ENCODE measurements around the gene ATXN7.

- TF ChIP-seq, protein P1, sequence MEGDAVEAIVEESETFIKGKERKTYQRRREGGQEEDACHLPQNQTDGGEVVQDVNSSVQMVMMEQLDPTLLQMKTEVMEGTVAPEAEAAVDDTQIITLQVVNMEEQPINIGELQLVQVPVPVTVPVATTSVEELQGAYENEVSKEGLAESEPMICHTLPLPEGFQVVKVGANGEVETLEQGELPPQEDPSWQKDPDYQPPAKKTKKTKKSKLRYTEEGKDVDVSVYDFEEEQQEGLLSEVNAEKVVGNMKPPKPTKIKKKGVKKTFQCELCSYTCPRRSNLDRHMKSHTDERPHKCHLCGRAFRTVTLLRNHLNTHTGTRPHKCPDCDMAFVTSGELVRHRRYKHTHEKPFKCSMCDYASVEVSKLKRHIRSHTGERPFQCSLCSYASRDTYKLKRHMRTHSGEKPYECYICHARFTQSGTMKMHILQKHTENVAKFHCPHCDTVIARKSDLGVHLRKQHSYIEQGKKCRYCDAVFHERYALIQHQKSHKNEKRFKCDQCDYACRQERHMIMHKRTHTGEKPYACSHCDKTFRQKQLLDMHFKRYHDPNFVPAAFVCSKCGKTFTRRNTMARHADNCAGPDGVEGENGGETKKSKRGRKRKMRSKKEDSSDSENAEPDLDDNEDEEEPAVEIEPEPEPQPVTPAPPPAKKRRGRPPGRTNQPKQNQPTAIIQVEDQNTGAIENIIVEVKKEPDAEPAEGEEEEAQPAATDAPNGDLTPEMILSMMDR (conservative IDR thresholded peaks at IDR 0.05; ENCODE audit: low read depth, low read length), result no peak
- TF ChIP-seq POLR2A (IDR thresholded peaks at IDR 0.05; ENCODE audit: low read depth, low read length) (no peak), CEBPB (IDR thresholded peaks at IDR 0.05; ENCODE audit: low read depth, low read length) (no peak), RFX5 (IDR thresholded peaks at IDR 0.05; ENCODE audit: low read depth, low read length) (no peak), MXI1 (IDR thresholded peaks at IDR 0.05; ENCODE audit: borderline replicate concordance, low read depth, low read length) (no peak)
These were observed 115.6 kb downstream of the ATXN7 start for GRCh38 chr3:63979093-63979885.
